ENCODE results near the gene CBLN3.
"Not testable (repeated sequence)": the region's sequence is repeated elsewhere in the genome, so short reads cannot be mapped to it uniquely, and the experiment has no call there.

Gene CBLN3

GRCh38 chr14:24429395-24430142 is at the start of gene CBLN3, which contains the start of gene KHNYN:
Gene CBLN3, minus strand, starts transcription at chr14:24429668. Its CDS starts 614 bp downstream, at chr14:24429054.
Gene KHNYN, plus strand, starts transcription at chr14:24429954. Its CDS starts 777 bp downstream, at chr14:24430731.
- TF ChIP-seq CTCF (IDR thresholded peaks at IDR 0.05; ENCODE audit: low read depth, low read length), result no peak
- peak within 1 kb of the TSS; percentile 83 to 84 for H3K4me3 ChIP-seq (replicated peaks in 1 of 2; ENCODE audit: low read depth in 2 of 2, low read length in 2 of 2)
- DNase-seq (ENCODE audit: low read depth in 2 of 2), result peak; percentile 95 to 96

- H3K4me3 ChIP-seq (replicated peaks in 1 of 2; ENCODE audit: low read depth in 2 of 2, low read length in 2 of 2), result no peak overlapping the region
- DNase-seq (ENCODE audit: low read depth in 2 of 2), result no peak
- TF ChIP-seq CTCF (IDR thresholded peaks at IDR 0.05; ENCODE audit: low read depth, low read length), result no peak
These were observed 45.8 kb upstream of the CBLN3 start for GRCh38 chr14:24475261-24475660.

- TF ChIP-seq CTCF (IDR thresholded peaks at IDR 0.05; ENCODE audit: low read depth, low read length), result no peak
- no peak overlapping the region for H3K4me3 ChIP-seq (replicated peaks in 1 of 2; ENCODE audit: low read depth in 2 of 2, low read length in 2 of 2)
- DNase-seq (ENCODE audit: low read depth in 2 of 2), result no peak
These were observed 43.7 kb upstream of the CBLN3 start for GRCh38 chr14:24473211-24473610.

GRCh38 chr14:24470450-24470849 is 41.0 kb upstream of the CBLN3 start:
- H3K4me3 ChIP-seq (replicated peaks in 1 of 2; ENCODE audit: low read depth in 2 of 2, low read length in 2 of 2), result not testable (repeated sequence)

GRCh38 chr14:24465805-24466204 is 36.3 kb upstream of the CBLN3 start:
- no peak overlapping the region for H3K4me3 ChIP-seq (replicated peaks in 1 of 2; ENCODE audit: low read depth in 2 of 2, low read length in 2 of 2)
- DNase-seq (ENCODE audit: low read depth in 2 of 2), result no peak
- no peak for TF ChIP-seq CTCF (IDR thresholded peaks at IDR 0.05; ENCODE audit: low read depth, low read length)

More at GRCh38 chr14:24470450-24470849, 41.0 kb upstream of the CBLN3 start:
- DNase-seq (ENCODE audit: low read depth in 2 of 2), result not testable (repeated sequence)

- TF ChIP-seq CTCF (IDR thresholded peaks at IDR 0.05; ENCODE audit: low read depth, low read length), result no peak
- no peak for DNase-seq (ENCODE audit: low read depth in 2 of 2)
- H3K4me3 ChIP-seq (replicated peaks in 1 of 2; ENCODE audit: low read depth in 2 of 2, low read length in 2 of 2), result no peak overlapping the region
These were observed 35.9 kb upstream of the CBLN3 start for GRCh38 chr14:24465368-24465767.

GRCh38 chr14:24463884-24464785 is 34.7 kb upstream of the CBLN3 start:
- DNase-seq (ENCODE audit: low read depth in 2 of 2), result no peak
- no peak overlapping the region for H3K4me3 ChIP-seq (replicated peaks in 1 of 2; ENCODE audit: low read depth in 2 of 2, low read length in 2 of 2)
- TF ChIP-seq CTCF (IDR thresholded peaks at IDR 0.05; ENCODE audit: low read depth, low read length), result no peak

Data from cardiac fibroblast (primary cell).